Inferior parietal cortex (tissue), 1 donor: ENCODE measurements around the gene ARHGAP26.
"Not testable (repeated sequence)": the region's sequence is repeated elsewhere in the genome, so short reads cannot be mapped to it uniquely, and the experiment has no call there.

Source experiments
- DNase-seq: peaks from one replicate; pipeline ENCODE4 v3.0.0-alpha.2; 2016; ENCODE audit errors: extremely low spot score

Gene ARHGAP26

GRCh38 chr5:143116814-143117213 is 346.6 kb downstream of the ARHGAP26 start:
- DNase-seq = peak; percentile 50

DNA sequence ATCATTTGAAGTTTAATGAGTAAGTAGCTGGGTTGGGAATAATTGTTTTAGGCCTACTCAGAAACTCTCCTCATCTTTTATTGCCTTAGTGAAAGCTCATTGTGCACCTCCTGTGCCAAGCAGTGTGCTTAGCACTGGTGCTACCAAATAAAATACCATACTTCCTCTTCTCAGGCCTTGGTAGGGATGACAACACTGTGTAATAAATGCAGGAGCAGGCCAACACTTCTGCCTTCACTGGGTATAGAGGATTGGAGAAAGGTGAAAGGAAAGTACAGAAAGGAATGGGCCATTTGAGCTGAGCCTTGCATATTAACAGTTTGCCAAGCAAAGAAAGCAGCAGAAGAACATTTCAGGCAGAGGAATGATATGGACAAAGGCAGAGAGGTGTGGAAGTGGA is 347.6 kb downstream of the ARHGAP26 start:
- DNase-seq = no peak

DNA sequence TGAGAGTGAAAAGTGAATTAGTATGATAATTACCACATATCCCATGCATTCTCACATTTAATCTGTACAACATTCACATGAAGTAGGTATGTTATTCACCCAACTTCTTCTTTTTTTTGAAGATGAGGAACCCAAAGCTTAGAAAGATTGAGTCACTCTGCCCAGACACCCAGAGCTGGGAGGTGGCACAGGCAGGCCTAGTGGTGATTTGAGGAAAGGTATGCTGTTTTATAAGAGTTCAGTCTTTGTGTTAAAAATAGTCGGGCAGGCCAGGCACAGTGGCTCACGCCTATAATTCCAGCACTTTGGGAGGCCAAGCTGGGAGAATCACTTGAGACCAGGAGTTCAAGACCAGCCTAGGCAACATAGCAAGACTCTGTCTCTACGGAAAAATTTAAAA is 348.0 kb downstream of the ARHGAP26 start:
- DNase-seq = no peak

GRCh38 chr5:143118818-143119217 is 348.6 kb downstream of the ARHGAP26 start:
- not testable (repeated sequence) for DNase-seq

DNA sequence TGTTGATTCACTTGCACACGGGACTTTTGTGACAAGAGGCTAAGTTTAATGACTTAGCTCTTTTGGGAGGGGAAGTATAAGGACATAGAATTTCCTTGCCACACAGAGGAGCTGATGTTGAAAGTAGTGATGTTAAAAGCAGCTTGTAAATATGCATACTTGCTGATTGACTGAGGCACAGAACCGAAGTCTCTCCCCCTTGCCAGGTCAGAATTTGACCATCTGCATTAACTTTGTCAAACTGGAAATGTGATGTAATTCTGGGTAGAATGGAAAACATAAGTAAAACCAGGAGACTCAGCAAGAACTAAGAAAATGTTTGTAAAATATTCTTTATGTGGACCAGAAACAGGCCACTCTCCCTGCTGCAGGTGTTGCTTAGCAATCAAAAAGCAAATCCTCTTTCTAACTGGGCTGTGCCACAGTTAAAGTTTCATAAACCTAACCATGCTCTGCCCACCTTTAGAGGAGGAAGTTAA is 349.2 kb downstream of the ARHGAP26 start:
- DNase-seq = no peak

DNA sequence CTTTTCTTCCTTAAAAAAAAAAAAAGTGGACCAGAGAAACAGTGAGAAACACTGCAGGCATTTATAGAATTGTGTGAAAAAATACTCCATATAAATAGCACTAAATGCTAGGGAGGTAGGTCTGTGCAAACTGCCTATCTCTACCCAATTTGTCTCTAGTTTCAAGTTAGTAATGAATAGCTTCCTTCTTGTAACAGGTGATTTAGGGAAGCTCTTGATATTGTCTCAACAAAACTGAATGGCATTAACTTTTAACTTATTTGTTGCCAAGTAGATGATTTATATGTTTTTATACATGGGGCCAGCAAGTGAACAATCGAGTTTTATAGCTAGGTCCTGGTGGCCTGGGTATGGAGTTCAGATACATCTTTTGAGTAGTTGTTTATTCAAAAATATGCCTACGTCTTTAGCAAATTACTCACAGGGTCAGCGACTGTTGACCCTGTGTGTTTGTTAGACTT is 349.7 kb downstream of the ARHGAP26 start:
- no peak for DNase-seq

DNA sequence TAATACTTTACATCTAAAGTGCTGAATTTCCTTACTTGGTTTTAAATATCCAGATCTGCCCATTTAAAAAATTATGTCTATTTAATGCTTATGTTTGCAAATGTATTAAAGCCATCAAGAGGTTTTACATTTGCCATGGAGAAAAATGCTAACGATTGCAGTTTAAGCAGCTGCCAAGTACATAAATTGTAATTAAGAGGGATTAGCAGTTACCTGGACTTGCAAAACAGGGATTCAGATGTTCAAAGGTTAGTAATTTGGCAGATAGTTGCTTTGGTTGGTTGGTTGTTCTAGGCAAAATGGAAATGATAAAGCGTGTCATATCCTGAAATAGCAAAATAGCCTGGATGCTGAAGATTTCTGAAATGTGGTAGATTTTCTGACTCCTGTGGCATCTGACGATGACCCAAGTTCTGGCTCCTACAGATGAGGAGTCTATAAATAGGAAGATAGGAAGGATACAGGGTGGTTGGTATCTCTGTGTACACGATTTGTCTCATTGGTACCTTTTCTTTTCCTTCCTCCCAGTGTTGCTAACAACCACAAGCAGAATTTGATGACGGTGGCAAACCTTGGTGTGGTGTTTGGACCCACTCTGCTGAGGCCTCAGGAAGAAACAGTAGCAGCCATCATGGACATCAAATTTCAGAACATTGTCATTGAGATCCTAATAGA is 350.4 kb downstream of the ARHGAP26 start:
- DNase-seq = no peak

- DNase-seq = no peak
These were observed 350.9 kb downstream of the ARHGAP26 start for GRCh38 chr5:143121135-143121475.

- DNase-seq = no peak
These were observed 354.4 kb downstream of the ARHGAP26 start for GRCh38 chr5:143124593-143124992.

GRCh38 chr5:143126174-143127019 is 356.2 kb downstream of the ARHGAP26 start:
- DNase-seq = no peak

DNA sequence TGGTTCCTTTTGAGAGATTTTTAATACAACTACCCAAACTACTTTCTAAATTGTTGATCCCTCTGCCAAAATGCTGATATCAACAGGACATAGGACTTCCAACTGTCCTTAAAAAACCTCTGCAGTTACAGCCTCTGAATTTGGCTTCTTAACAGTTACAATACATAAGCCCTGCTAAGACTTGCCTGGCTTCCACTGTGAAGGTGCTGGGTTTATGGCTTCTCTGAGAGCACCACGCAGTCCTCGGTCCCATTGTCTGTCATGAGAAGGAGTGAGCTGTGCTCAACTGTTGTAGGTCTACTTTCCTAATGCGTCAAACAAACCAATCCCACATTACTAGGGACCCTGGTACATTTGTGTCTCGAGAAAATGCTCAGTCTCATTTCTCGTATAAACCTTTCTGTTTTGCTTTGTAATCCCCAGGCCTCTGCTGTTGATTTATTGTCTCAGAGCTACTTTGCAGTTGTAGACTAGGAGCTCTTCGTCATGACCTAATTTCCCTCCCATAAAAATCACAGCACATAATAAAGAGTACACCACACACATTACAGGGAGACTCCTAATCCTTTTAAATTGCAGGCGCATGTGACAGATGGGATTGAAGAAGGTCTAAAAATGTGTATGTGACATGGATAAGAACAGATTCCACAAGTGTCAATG is 358.4 kb downstream of the ARHGAP26 start:
- DNase-seq = no peak

GRCh38 chr5:143129203-143129602 is 359.0 kb downstream of the ARHGAP26 start:
- no peak for DNase-seq

GRCh38 chr5:143129910-143130612 is 359.9 kb downstream of the ARHGAP26 start:
- DNase-seq = no peak

GRCh38 chr5:143130613-143131305 is 360.6 kb downstream of the ARHGAP26 start:
- DNase-seq = no peak

DNA sequence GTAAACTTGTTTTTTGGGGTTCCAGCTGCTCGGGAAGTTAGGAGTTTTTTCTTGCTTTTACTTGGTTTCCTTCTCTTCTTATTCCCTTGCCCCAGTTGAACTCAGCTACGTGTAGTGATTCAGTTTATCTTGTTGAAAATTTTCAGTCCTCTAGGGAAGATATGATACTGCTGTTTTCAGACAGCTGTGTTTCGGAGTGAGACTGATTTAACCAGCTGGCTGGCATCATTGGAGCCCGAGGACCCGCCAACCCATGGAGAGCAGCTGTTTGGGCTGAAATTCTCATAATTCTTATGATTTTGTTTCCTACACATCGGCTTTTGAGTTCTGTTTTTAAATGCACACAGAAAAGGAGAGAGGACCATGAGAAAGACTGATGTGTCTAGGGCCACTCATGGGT is 361.8 kb downstream of the ARHGAP26 start:
- DNase-seq = no peak

- DNase-seq = no peak
These were observed 362.6 kb downstream of the ARHGAP26 start for GRCh38 chr5:143132739-143133138.

GRCh38 chr5:143133721-143134120 is 363.5 kb downstream of the ARHGAP26 start:
- DNase-seq = no peak

- no peak for DNase-seq
These were observed 364.1 kb downstream of the ARHGAP26 start for GRCh38 chr5:143134269-143134668.

DNA sequence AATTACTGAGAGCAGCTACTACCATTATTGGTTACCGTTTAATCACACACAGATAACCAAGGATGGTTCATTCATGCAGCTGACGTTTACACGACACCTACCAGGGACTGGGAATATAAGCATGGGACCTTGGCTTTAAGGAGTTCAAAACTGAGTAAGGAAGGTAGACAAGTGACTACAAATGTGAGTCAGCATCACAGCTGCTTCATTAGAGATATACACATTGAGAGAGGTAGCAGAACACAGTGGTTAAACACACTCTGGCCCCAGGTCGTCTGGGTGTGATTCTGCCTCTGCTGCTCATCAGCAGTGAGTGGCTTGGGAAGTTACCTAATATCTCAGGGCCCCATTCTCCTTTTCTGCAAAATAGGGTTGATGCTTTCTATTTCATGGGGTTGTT is 364.7 kb downstream of the ARHGAP26 start:
- no peak for DNase-seq

DNA sequence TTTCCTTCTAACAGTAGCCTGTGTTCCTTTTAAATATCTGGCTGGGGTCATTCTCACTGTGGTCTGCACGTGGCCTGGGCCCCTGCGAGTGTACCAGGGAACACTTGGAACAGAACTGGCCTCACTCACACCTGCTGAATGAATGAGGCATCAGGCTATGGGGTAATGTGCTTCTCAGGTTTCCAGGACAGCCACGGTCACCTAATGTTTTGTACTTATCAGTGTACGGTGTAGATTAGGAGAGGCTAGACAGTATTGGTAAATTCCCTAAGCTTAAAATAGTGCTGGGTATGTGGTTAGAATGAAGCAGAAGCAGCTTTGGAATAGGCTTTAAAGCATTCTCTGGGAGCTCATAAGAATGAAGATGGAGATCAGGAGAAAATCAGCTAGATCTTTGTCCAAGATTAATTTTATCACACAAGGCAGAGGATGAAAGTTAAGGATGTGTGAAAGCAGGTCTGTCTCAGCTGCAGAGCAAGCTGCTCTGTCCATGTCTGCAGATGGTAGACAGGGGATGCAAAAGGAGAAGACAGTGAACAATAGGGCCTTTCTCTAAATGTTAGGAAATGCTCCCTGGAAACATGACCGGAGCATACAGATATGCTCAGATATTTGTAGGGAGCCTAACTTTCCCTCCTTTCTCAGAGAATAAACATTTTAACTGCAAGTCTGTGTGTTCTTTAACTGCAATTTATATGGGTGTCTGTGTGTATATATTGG is 365.8 kb downstream of the ARHGAP26 start:
- no peak for DNase-seq

- DNase-seq = no peak
These were observed 368.7 kb downstream of the ARHGAP26 start for GRCh38 chr5:143138839-143139238.
